Lung (tissue), 12 donors: ENCODE data around the gene PGM3. TPM values are rescaled to one million over a fixed set of nuclear protein-coding genes. Genes with fewer than 3 reads are reported as not detected.

Source experiments
- ATAC-seq: fragments of 200-7000 bp; cut with Tn5 transposase; one replicate; pipeline ENCODE4 v1.9.1; 2020; ENCODE audit warnings: moderate number of reproducible peaks; ENCODE audit not compliant: insufficient read depth, low FRiP score
- DNase-seq, 3 donors: peaks; one replicate each; pipeline ENCODE4 v3.0.0-alpha.2; 2013 to 2017
- H3K27ac ChIP-seq, 2 donors: one replicate each; pipeline ENCODE4 v1.5.1; 2013; ENCODE audit warnings: mild to moderate bottlenecking in 2 of 2, moderate library complexity in 2 of 2, control low read depth in 1 of 2, inconsistent platforms in 1 of 2, low read depth in 1 of 2, low read length in 1 of 2
- H3K27me3 ChIP-seq, 3 donors: one replicate each; pipeline ENCODE4 v1.5.1; 2013; ENCODE audit warnings: low read length in 2 of 3; ENCODE audit not compliant: control insufficient read depth in 3 of 3, insufficient read depth in 3 of 3
- H3K36me3 ChIP-seq, 4 donors: one replicate each; pipeline ENCODE4 v1.5.1; 2013; ENCODE audit warnings: low read length in 4 of 4, mild to moderate bottlenecking in 1 of 4, moderate library complexity in 1 of 4; ENCODE audit not compliant: control insufficient read depth in 4 of 4, insufficient read depth in 4 of 4
- H3K4me1 ChIP-seq, 5 donors: one replicate each; pipeline ENCODE4 v1.5.1; 2013; ENCODE audit warnings: low read length in 5 of 5, mild to moderate bottlenecking in 2 of 5, moderate library complexity in 1 of 5; ENCODE audit not compliant: control insufficient read depth in 5 of 5, insufficient read depth in 5 of 5
- H3K4me3 ChIP-seq: one replicate; pipeline ENCODE4 v1.5.1; 2013; ENCODE audit warnings: mild to moderate bottlenecking, control low read depth, moderate library complexity
- H3K9ac ChIP-seq, 2 donors: one replicate each; pipeline ENCODE4 v1.5.1; 2013; ENCODE audit warnings: low read length in 2 of 2, control low read depth in 1 of 2; ENCODE audit not compliant: insufficient read depth in 1 of 2
- H3K9me3 ChIP-seq, 4 donors: one replicate each; pipeline ENCODE4 v1.5.1; 2013; ENCODE audit warnings: low read length in 3 of 4, mild to moderate bottlenecking in 1 of 4, moderate library complexity in 1 of 4; ENCODE audit not compliant: control insufficient read depth in 4 of 4, insufficient read depth in 3 of 4
- CTCF ChIP-seq: IDR thresholded peaks from 2 replicates; pipeline ENCODE4 v1.5.1; 2012; ENCODE audit warnings: mild to moderate bottlenecking; ENCODE audit errors: control extremely low read depth, extremely low read depth
- WGBS, 2 donors: extraction: QIAGEN DNeasy Blood & Tissue Kit; methylation state at CpG; one replicate each; pipeline ENCODE4 v1.1.7; 2013; 5-methylcytosine and 5-hydroxymethylcytosine counted together
- polyA plus RNA-seq, 2 donors: library from polyadenylated mRNA; stranded (reverse); fragments of 200-250 nt; gene quantifications; one replicate each; pipeline ENCODE4 v1.2.1, GENCODE V29; 2013
- total RNA-seq, 2 donors: library from RNA; depleted of rRNA in 1 of 2; stranded (reverse); fragments of >200 nt in 1 of 2; gene quantifications; one replicate each; pipeline ENCODE4 v1.2.1, GENCODE V29; 2014 to 2021
- donor health status: control.
- donor health status: control.
- donor health status: Bipolar disorder and iron deficiency.
- donor health status: healthy.
- donor health status: DM: yes; HTN: yes; CAD: no.

Gene PGM3
- total and polyA plus RNA-seq, 4 donors = 10.0 to 57.9 (median 30.3) TPM

GRCh38 chr6:83182114-83182513 is 11.0 kb downstream of the PGM3 start:
- Histone ChIP-seq H3K9ac (no peak overlapping the region), H3K27ac (no peak overlapping the region), H3K4me1 (peaks cover 0 to 3% (median 0%) of the 10 kb centered on the region in 5 donors), H3K9me3 (no peaks in the 10 kb centered on the region), H3K36me3 (peaks cover 18 to 59% (median 34%) of the 10 kb centered on the region in 4 donors), H3K27me3 (no peaks in the 10 kb centered on the region), H3K4me3 (no peak overlapping the region)
- 88 to 94% methylated on average over 1 of the region's 1 CpG for WGBS, 2 donors
- no peak for TF ChIP-seq CTCF
- DNase-seq = no peak
- ATAC-seq = no peak

GRCh38 chr6:83180426-83180950 is 12.6 kb downstream of the PGM3 start:
- Histone ChIP-seq H3K4me3 (no peak overlapping the region), H3K9ac (no peak overlapping the region), H3K27me3 (no peaks in the 10 kb centered on the region), H3K36me3 (peaks cover 12 to 55% (median 40%) of the 10 kb centered on the region in 4 donors), H3K4me1 (peaks cover 0 to 5% (median 3%) of the 10 kb centered on the region in 5 donors), H3K27ac (no peak overlapping the region), H3K9me3 (no peaks in the 10 kb centered on the region)
- DNase-seq (no peak), ATAC-seq (no peak)
- TF ChIP-seq CTCF = no peak

DNA sequence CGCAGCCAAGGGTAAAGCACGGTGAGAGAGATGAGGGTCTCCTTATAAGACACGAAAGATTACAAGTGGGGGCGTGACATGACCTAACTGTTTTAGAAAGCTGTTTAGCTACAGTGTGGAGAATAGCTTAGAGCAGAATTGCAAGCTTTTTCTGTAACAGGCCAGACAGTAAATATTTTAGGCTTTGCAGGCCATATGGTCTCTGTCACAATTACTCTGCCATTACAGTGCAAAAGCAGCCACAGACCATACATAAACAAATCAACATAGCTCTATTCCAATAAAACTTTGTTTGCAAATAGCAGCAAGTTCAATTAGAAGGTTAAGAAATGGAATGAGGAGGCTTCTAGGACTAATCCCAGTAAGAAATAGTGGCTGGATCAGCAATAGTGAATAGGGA is 16.8 kb downstream of the PGM3 start:
- Histone ChIP-seq H3K27ac (no peak overlapping the region), H3K36me3 (peaks cover 3 to 51% (median 39%) of the 10 kb centered on the region in 4 donors), H3K27me3 (no peaks in the 10 kb centered on the region), H3K9me3 (no peaks in the 10 kb centered on the region), H3K4me1 (peaks cover 0 to 5% (median 0%) of the 10 kb centered on the region in 5 donors), H3K4me3 (no peak overlapping the region), H3K9ac (no peak overlapping the region)
- no peak for TF ChIP-seq CTCF
- no peak for ATAC-seq
- DNase-seq = peak; percentile 48 to 89 (median 87)
- 86 to 90% methylated on average over 4 of the region's 4 CpGs for WGBS, 2 donors

DNA sequence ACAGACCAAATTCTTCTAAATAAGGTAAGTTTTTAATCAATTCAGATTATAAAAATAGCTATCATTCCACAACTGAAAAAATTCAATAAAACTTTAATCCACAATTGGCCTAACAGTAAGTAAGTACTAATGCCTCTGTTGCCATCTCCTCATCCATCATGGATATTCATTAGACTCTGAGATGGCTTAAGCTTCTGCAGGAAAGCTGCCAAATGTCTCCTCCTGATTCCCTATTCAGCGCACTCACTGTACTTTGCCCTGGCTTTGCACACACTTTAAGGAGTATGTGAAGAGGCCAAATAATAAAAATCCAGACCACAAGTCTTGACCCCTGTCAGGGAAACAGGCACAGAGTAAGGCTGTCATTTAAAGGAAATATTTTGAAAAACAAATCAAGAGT is 23.6 kb downstream of the PGM3 start:
- Histone ChIP-seq H3K27me3 (no peaks in the 10 kb centered on the region), H3K4me3 (no peak overlapping the region), H3K9me3 (no peaks in the 10 kb centered on the region), H3K9ac (no peak overlapping the region), H3K36me3 (peaks cover 19 to 75% (median 42%) of the 10 kb centered on the region in 4 donors), H3K27ac (no peak overlapping the region), H3K4me1 (no peaks in the 10 kb centered on the region)
- no peak for TF ChIP-seq CTCF
- 76 to 90% methylated on average over 1 of the region's 1 CpG for WGBS, 2 donors
- ATAC-seq (no peak), DNase-seq (peak in 2 of 3 donors; percentile 21 to 30)
